Measurements from ENCODE around the gene GRK5. TPM values are rescaled to one million over a fixed set of nuclear protein-coding genes. Genes with fewer than 3 reads are reported as not detected.

Gene GRK5
- total and polyA plus RNA-seq, 9 of the 15 experiments (the other 6 are each of a cell fraction or from before 2014, with no cell fraction given), result 0.46 to 0.83 (median 0.67) TPM; not detected in 2

DNA sequence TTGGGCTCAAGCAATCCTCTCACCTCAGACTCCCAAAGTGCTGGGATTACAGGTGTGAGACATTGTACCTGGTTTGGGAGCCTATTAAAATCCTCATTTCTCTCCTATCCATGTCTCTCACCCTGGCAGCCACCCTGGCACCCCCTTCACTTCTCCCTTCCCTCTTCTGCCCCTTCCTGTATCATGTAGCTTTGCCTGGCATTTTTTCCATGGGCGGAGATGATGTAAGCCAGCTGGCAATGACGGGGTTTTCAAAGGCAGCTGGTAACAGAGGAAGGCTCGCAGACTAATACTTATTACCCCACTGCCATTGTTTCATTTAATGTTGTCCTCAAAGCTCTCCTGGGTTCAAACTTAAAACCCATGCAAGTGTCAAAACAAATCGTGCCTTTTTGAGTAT lies 273.3 kb downstream of the GRK5 start:
- POLR2A ChIA-PET, result no interaction called here

DNA sequence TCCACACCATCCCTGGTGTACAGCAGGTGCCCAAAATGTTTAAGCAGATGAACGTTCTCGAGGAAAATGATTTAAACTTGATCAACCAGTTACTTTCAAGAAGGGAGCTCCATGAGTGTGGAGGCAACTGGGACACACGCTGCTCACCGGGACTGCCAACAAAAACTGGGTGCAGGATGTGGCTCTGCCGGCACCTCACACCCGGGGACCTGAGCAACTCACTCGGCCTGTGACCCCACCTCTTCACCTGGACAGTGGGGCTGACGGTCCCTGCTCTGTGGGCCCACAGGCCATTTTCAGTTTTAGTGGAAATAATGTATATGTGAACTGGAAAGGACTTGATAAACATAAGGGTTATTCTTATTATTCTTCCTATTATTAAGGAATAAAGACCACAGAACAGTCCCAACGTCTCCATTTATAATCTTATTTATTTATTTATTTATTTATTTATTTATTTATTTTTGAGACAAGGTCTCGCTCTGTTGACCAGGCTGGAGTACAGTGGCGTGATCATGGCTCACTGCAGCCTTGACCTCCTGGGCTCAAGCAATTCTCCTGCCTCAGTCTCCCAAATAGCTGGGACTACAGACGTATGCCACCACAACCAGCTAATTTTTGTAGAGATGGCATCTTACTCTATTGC lies 274.5 kb downstream of the GRK5 start:
- in situ Hi-C loops (cut with MboI) (no loop called here), intact Hi-C loops (cut with micrococcal nuclease) (no loop called here)
- no peak for FAIRE-seq
- Histone ChIP-seq H3K4me1 (replicated peaks in 1 of 2; ENCODE audit: control insufficient read depth in 2 of 2, insufficient read depth in 2 of 2, low read length in 2 of 2) (no peaks in the 10 kb centered on the region; a peak in 1 of 5 replicates), H3K27me3 (ENCODE audit: control insufficient read depth in 2 of 2, insufficient read depth in 2 of 2, low read length in 2 of 2) (peaks cover 2 to 25% of the 10 kb centered on the region in 2 experiments), H3K9ac (ENCODE audit: insufficient read depth in 1 of 2, low read depth in 2 of 2, low read length in 2 of 2) (no peak overlapping the region), H3K79me2 (ENCODE audit: control insufficient read depth, insufficient read depth, low read length) (no peaks in the 10 kb centered on the region), H3K4me2 (ENCODE audit: insufficient read depth, low read length) (no peak overlapping the region), H4K20me1 (replicated peaks; ENCODE audit: control insufficient read depth, insufficient read depth, low read length) (no peaks in the 10 kb centered on the region), H3K27ac (ENCODE audit: extremely low read depth, low read depth, low read length) (no peak overlapping the region), H3K4me3 (no peak overlapping the region), H3K36me3 (ENCODE audit: control insufficient read depth, insufficient read depth, low read length) (no peaks in the 10 kb centered on the region), H3K9me1 (ENCODE audit: control insufficient read depth, insufficient read depth, low read length) (no peaks in the 10 kb centered on the region), H3K9me3 (replicated peaks; ENCODE audit: control insufficient read depth, insufficient read depth, low read depth, low read length) (no peaks in the 10 kb centered on the region), H2AFZ (ENCODE audit: low read depth, low read length) (no peak overlapping the region)
- ChIA-PET CTCF (ENCODE audit: low intra/inter-chr PET ratio) (no interaction called here), POLR2A (interaction anchor here (0.5 to 0.6 kb wide), 2 partner anchors 108 to 114 kb away, joined by 3 read pairs; no protein-coding TSS in a partner anchor)
- no TSS peak for BruUV-seq (replicated peaks)
- TF ChIP-seq TRIM24 (IDR thresholded peaks at IDR 0.05), result no peak
- TF ChIP-seq ZNF785 (CRISPR knock-in tag; IDR thresholded peaks at IDR 0.05), result no peak
- WGBS (ENCODE audit: insufficient coverage, low coverage, missing lambda C conversion rate), result 30% methylated on average over 12 of the region's 12 CpGs
- no peak for ATAC-seq
- DNase-seq (ENCODE audit: extremely low read depth in 1 of 4, low spot score in 3 of 4), result no peak

More for the DNA sequence above, 273.3 kb downstream of the GRK5 start:
- Histone ChIP-seq H3K27ac (ENCODE audit: extremely low read depth, low read depth, low read length) (no peak overlapping the region), H3K4me2 (ENCODE audit: insufficient read depth, low read length) (no peak overlapping the region), H3K4me3 (no peak overlapping the region), H3K36me3 (ENCODE audit: control insufficient read depth, insufficient read depth, low read length) (no peaks in the 10 kb centered on the region), H3K79me2 (ENCODE audit: control insufficient read depth, insufficient read depth, low read length) (no peaks in the 10 kb centered on the region), H2AFZ (ENCODE audit: low read depth, low read length) (no peak overlapping the region), H3K9ac (ENCODE audit: insufficient read depth in 1 of 2, low read depth in 2 of 2, low read length in 2 of 2) (no peak overlapping the region), H3K9me3 (replicated peaks; ENCODE audit: control insufficient read depth, insufficient read depth, low read depth, low read length) (no peaks in the 10 kb centered on the region), H3K4me1 (replicated peaks in 1 of 2; ENCODE audit: control insufficient read depth in 2 of 2, insufficient read depth in 2 of 2, low read length in 2 of 2) (no peaks in the 10 kb centered on the region; a peak in 1 of 5 replicates), H3K27me3 (ENCODE audit: control insufficient read depth in 2 of 2, insufficient read depth in 2 of 2, low read length in 2 of 2) (peaks cover 2 to 25% of the 10 kb centered on the region in 2 experiments), H3K9me1 (ENCODE audit: control insufficient read depth, insufficient read depth, low read length) (no peaks in the 10 kb centered on the region), H4K20me1 (replicated peaks; ENCODE audit: control insufficient read depth, insufficient read depth, low read length) (no peaks in the 10 kb centered on the region)
- no TSS peak for BruUV-seq (replicated peaks)
- intact Hi-C loops (cut with micrococcal nuclease), result no loop called here
- ATAC-seq (no peak), DNase-seq (ENCODE audit: extremely low read depth in 1 of 4, low spot score in 3 of 4) (no peak), FAIRE-seq (no peak)
- CTCF ChIA-PET (ENCODE audit: low intra/inter-chr PET ratio), result no interaction called here
- in situ Hi-C loops (cut with MboI), result no loop called here
- 0% methylated on average over 4 of the region's 4 CpGs for WGBS (ENCODE audit: insufficient coverage, low coverage, missing lambda C conversion rate)
- TF ChIP-seq TSC22D4 (tag; IDR thresholded peaks at IDR 0.05), result no peak
- TF ChIP-seq NCOA1 (IDR thresholded peaks at IDR 0.05; ENCODE audit: low read depth), result no peak

Measured in K562 (cell line).